BE2C (cell line): ENCODE data around the gene AGFG1.

ENCODE experiments used
- DNase-seq: peaks from one replicate; pipeline ENCODE4 v3.0.0-alpha.2; 2020
- H3K27me3 ChIP-seq: fragments of 250-450 bp; sonication (Bioruptor Pico); 2 replicates; pipeline ENCODE4 v1.5.1; 2020; ENCODE audit warnings: mild to moderate bottlenecking
- H3K36me3 ChIP-seq: fragments of 250-450 bp; sonication (Bioruptor Pico); 2 replicates; pipeline ENCODE4 v1.5.1; 2020; ENCODE audit warnings: mild to moderate bottlenecking
- H3K4me1 ChIP-seq: fragments of 250-450 bp; sonication (Bioruptor Pico); 2 replicates; pipeline ENCODE4 v1.5.1; 2020
- H3K4me3 ChIP-seq: 2 replicates; pipeline ENCODE4 v1.5.1; 2011; ENCODE audit warnings: low read depth, low read length
- H3K9me3 ChIP-seq: fragments of 250-450 bp; sonication (Bioruptor Pico); 2 replicates; pipeline ENCODE4 v1.5.1; 2020
- CTCF ChIP-seq: IDR thresholded peaks from 2 replicates; pipeline ENCODE4 v1.5.1; 2012; ENCODE audit warnings: mild to moderate bottlenecking, low read depth, low read length

Gene AGFG1

GRCh38 chr2:227460070-227460485, 11.9 kb upstream of the AGFG1 start:
- Histone ChIP-seq H3K27me3 (no peaks in the 10 kb centered on the region), H3K4me1 (peaks cover 4% of the 10 kb centered on the region; the same call in 1 of the 2 replicates), H3K36me3 (no peaks in the 10 kb centered on the region), H3K4me3 (no peak overlapping the region), H3K9me3 (no peaks in the 10 kb centered on the region)
- DNase-seq: peak; percentile 21
- TF ChIP-seq CTCF: 0 out of 2 replicates have a peak, but pooled peaks have one; percentile 3

GRCh38 chr2:227460833-227461232, 11.1 kb upstream of the AGFG1 start:
- TF ChIP-seq CTCF: no peak
- no peaks in the 10 kb centered on the region for H3K27me3 ChIP-seq
- no peaks in the 10 kb centered on the region for H3K9me3 ChIP-seq
- no peak for DNase-seq
- no peak overlapping the region for H3K4me3 ChIP-seq
- H3K36me3 ChIP-seq: no peaks in the 10 kb centered on the region
- peaks cover 4% of the 10 kb centered on the region; the same call in 1 of the 2 replicates for H3K4me1 ChIP-seq

- no peaks in the 10 kb centered on the region for H3K27me3 ChIP-seq
- TF ChIP-seq CTCF: no peak
- H3K36me3 ChIP-seq: no peaks in the 10 kb centered on the region
- no peaks in the 10 kb centered on the region for H3K9me3 ChIP-seq
- peaks cover 4% of the 10 kb centered on the region; the same call in 1 of the 2 replicates for H3K4me1 ChIP-seq
- no peak for DNase-seq
- H3K4me3 ChIP-seq: no peak overlapping the region
These were observed 10.0 kb upstream of the AGFG1 start for GRCh38 chr2:227461811-227462461.

GRCh38 chr2:227462462-227462951, 9.4 kb upstream of the AGFG1 start:
- Histone ChIP-seq H3K36me3 (no peaks in the 10 kb centered on the region), H3K27me3 (no peaks in the 10 kb centered on the region), H3K9me3 (no peaks in the 10 kb centered on the region), H3K4me3 (no peak overlapping the region), H3K4me1 (peaks cover 4% of the 10 kb centered on the region; the same call in 1 of the 2 replicates)
- no peak for DNase-seq
- no peak for TF ChIP-seq CTCF

GRCh38 chr2:227462972-227463931, 8.7 kb upstream of the AGFG1 start:
- Histone ChIP-seq H3K4me1 (peaks cover 4% of the 10 kb centered on the region; the same call in 1 of the 2 replicates), H3K27me3 (no peaks in the 10 kb centered on the region), H3K9me3 (no peaks in the 10 kb centered on the region), H3K4me3 (no peak overlapping the region), H3K36me3 (no peaks in the 10 kb centered on the region)
- no peak for TF ChIP-seq CTCF
- no peak for DNase-seq
